T-cell (primary cell): ENCODE data around the gene GMPPA. TPM values are rescaled to one million over a fixed set of nuclear protein-coding genes. Genes with fewer than 3 reads are reported as not detected.

Source experiments
- ATAC-seq, 4 experiments: fragments of 200-7000 bp in 3 of 4; fragments of 150-1000 bp in 1 of 4; cut with Tn5 transposase; replicated peaks in 1 of 4; 1 replicate in 3 of 4; 2 replicates in 1 of 4; pipeline ENCODE4 v1.10.0; 2021; ENCODE audit warnings: moderate library complexity in 3 of 4, mild to moderate bottlenecking in 2 of 4, moderate number of reproducible peaks in 1 of 4
- CTCF ChIA-PET, 2 donors: fragments of 300-600 bp; sonication (Branson Sonifier 250); formaldehyde crosslinking; loops; one replicate each; lab custom pipeline; 2022; ENCODE audit warnings: antibody characterized with exemption in 2 of 2; lab: Charles Lee
- POLR2A ChIA-PET, 2 donors: fragments of 300-600 bp; sonication (Branson Sonifier 250); formaldehyde crosslinking; loops; one replicate each; lab custom pipeline; 2022; ENCODE audit warnings: antibody characterized with exemption in 2 of 2; lab: Charles Lee
- DNase-seq, 35 experiments: peaks; one replicate each; pipeline versions ENCODE4 v3.0.0 to v3.0.0-alpha.2; 2013 to 2023
- H3K27ac ChIP-seq: one replicate; pipeline ENCODE4 v1.5.1; 2013; ENCODE audit warnings: low read length
- H3K27me3 ChIP-seq, 2 experiments: replicated peaks in 1 of 2; 1 replicate in 1 of 2; 2 replicates in 1 of 2; pipeline versions ENCODE4 v1.6.1 to v1.7.0; 2013; ENCODE audit warnings: low read length in 1 of 2, mixed read lengths in 1 of 2; ENCODE audit not compliant: control insufficient read depth in 2 of 2, insufficient read depth in 2 of 2; ENCODE audit errors: extremely low read depth in 1 of 2
- H3K36me3 ChIP-seq, 2 donors: 1 replicate in 1 of 2; 2 replicates in 1 of 2; pipeline versions ENCODE4 v1.6.1 to v1.7.0; 2013; ENCODE audit warnings: low read length in 1 of 2; ENCODE audit not compliant: control insufficient read depth in 2 of 2, insufficient read depth in 1 of 2; ENCODE audit errors: extremely low read depth in 1 of 2
- H3K4me1 ChIP-seq, 2 experiments: 1 replicate in 1 of 2; 2 replicates in 1 of 2; pipeline versions ENCODE4 v1.6.1 to v1.7.0; 2013; ENCODE audit warnings: low read length in 2 of 2, mixed read lengths in 1 of 2; ENCODE audit not compliant: insufficient read depth in 2 of 2, control insufficient read depth in 1 of 2; ENCODE audit errors: extremely low read depth in 1 of 2
- H3K4me3 ChIP-seq, 2 donors: 1 replicate in 1 of 2; 2 replicates in 1 of 2; pipeline versions ENCODE4 v1.5.1 to v1.7.0; 2013; ENCODE audit warnings: mild to moderate bottlenecking in 2 of 2, low read length in 1 of 2, moderate library complexity in 1 of 2; ENCODE audit not compliant: control insufficient read depth in 1 of 2; ENCODE audit errors: extremely low read depth in 1 of 2
- H3K9me3 ChIP-seq: 2 replicates; pipeline ENCODE4 v1.7.0; 2013
- H3K27ac Mint-ChIP-seq, 2 donors: one replicate each; pipeline ENCODE4 v1.8.0; 2020 to 2021; ENCODE audit warnings: mild to moderate bottlenecking in 2 of 2, mixed read lengths in 2 of 2
- H3K27me3 Mint-ChIP-seq, 2 donors: one replicate each; pipeline ENCODE4 v1.8.0; 2021 to 2022; ENCODE audit warnings: mixed read lengths in 2 of 2
- H3K36me3 Mint-ChIP-seq: one replicate; pipeline ENCODE4 v1.8.0; 2021; ENCODE audit warnings: mixed read lengths
- H3K4me1 Mint-ChIP-seq, 3 donors: one replicate each; pipeline ENCODE4 v1.8.0; 2020 to 2022; ENCODE audit warnings: mixed read lengths in 3 of 3, mild to moderate bottlenecking in 1 of 3
- H3K4me3 Mint-ChIP-seq, 3 donors: one replicate each; pipeline ENCODE4 v1.8.0; 2020 to 2022; ENCODE audit warnings: mild to moderate bottlenecking in 3 of 3, mixed read lengths in 3 of 3, moderate library complexity in 3 of 3
- H3K9me3 Mint-ChIP-seq, 3 donors: one replicate each; pipeline ENCODE4 v1.8.0; 2020 to 2022; ENCODE audit warnings: mixed read lengths in 3 of 3
- WGBS: methylation state at CpG from one replicate; pipeline ENCODE4 v1.1.5; 2013; ENCODE audit warnings: missing lambda C conversion rate; ENCODE audit not compliant: insufficient coverage; 5-methylcytosine and 5-hydroxymethylcytosine counted together
- total RNA-seq, 35 experiments: library from RNA in 6 of 35; stranded (reverse) in 6 of 35; fragments of 120-200 nt in 1 of 35; gene quantifications; one replicate each; pipeline versions ENCODE4 v1.2.1 to v1.2.4 and lab custom pipeline; 2013 to 2026

The GMPPA gene
- total RNA-seq, 5 donors from 2014 or later (not counting 1 experiment from before 2014, with no cell fraction given): 20.6 to 47.7 (median 41.3) TPM

GRCh38 chr2:219477179-219477578 is 21.5 kb upstream of the GMPPA start:
- POLR2A ChIA-PET: interaction anchor here in 1 of 2 donors (0.7 kb wide), 1 partner anchor 59 kb away, joined by 3 read pairs; no protein-coding TSS in a partner anchor
- H3K4me3 ChIP-seq: no peak overlapping the region
- H3K4me1 ChIP-seq: no peaks in the 10 kb centered on the region
- no peak overlapping the region for H3K27ac Mint-ChIP-seq
- no peak for ATAC-seq
- H3K27ac ChIP-seq: no peak overlapping the region
- WGBS: 79% methylated on average over 13 of the region's 13 CpGs
- H3K4me3 Mint-ChIP-seq: no peak overlapping the region
- no peaks in the 10 kb centered on the region for H3K9me3 Mint-ChIP-seq
- H3K36me3 Mint-ChIP-seq: peaks cover 3% of the 10 kb centered on the region
- peaks cover 4 to 5% (median 4%) of the 10 kb centered on the region in 3 donors for H3K4me1 Mint-ChIP-seq
- H3K27me3 Mint-ChIP-seq: peaks cover 0 to 19% of the 10 kb centered on the region in 2 donors
- H3K9me3 ChIP-seq: no peaks in the 10 kb centered on the region
- CTCF ChIA-PET: no interaction called here
- H3K36me3 ChIP-seq: peaks cover 0 to 3% of the 10 kb centered on the region in 2 donors
- DNase-seq: no peak
- H3K27me3 ChIP-seq: peaks cover 4 to 53% of the 10 kb centered on the region in 2 experiments

- POLR2A ChIA-PET: interaction anchor here in 1 of 2 donors (0.5 kb wide), 1 partner anchor 21 kb away, joined by 3 read pairs; the partner anchor contains the start of gene GMPPA
- H3K36me3 Mint-ChIP-seq: peaks cover 3% of the 10 kb centered on the region
Measured at GRCh38 chr2:219477815-219478214, 20.9 kb upstream of the GMPPA start.

DNA sequence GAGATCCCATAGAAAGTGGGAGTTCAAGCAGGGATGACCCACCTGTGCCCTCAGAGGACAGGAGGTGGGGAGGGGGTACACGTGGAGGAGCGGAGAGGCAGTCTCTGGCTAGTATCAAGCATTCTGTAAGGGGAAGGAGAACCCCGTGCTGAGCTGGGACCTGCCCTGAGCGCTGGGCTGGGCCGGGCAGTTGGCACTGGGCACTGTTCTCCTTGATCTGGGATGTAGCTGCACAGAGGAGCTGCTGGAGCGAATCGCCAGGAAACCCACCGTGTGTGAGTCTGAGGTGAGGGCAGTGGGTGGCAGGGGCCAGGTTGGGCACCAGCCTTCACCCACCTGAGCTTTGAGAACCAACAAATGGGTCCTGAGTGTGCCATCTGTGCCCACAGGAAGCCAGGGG is 19.8 kb upstream of the GMPPA start:
- ChIA-PET POLR2A (no interaction called here), CTCF (interaction anchor here in 1 of 2 donors (0.5 kb wide), 1 partner anchor 1258 kb away, joined by 7 read pairs; no protein-coding TSS in a partner anchor)
- WGBS: 83% methylated on average over 6 of the region's 8 CpGs
- H3K27me3 ChIP-seq: peaks cover 4 to 57% of the 10 kb centered on the region in 2 experiments
- no peak overlapping the region for H3K4me3 ChIP-seq
- no peak overlapping the region for H3K27ac ChIP-seq
- peaks cover 7 to 24% of the 10 kb centered on the region in 2 donors for H3K27me3 Mint-ChIP-seq
- H3K4me1 ChIP-seq: peaks cover 0 to 4% of the 10 kb centered on the region in 2 experiments
- H3K4me1 Mint-ChIP-seq: peaks cover 5 to 6% (median 5%) of the 10 kb centered on the region in 3 donors
- no peaks in the 10 kb centered on the region for H3K36me3 ChIP-seq
- DNase-seq: no peak
- no peak for ATAC-seq
- no peak overlapping the region for H3K4me3 Mint-ChIP-seq
- peaks cover under 1% of the 10 kb centered on the region for H3K36me3 Mint-ChIP-seq
- H3K9me3 ChIP-seq: no peaks in the 10 kb centered on the region
- H3K27ac Mint-ChIP-seq: no peak overlapping the region
- H3K9me3 Mint-ChIP-seq: no peaks in the 10 kb centered on the region

More at GRCh38 chr2:219477815-219478214, 20.9 kb upstream of the GMPPA start:
- Histone ChIP-seq H3K27ac (no peak overlapping the region), H3K27me3 (peaks cover 4 to 55% of the 10 kb centered on the region in 2 experiments), H3K36me3 (peaks cover 0 to 3% of the 10 kb centered on the region in 2 donors), H3K4me1 (no peaks in the 10 kb centered on the region), H3K9me3 (no peaks in the 10 kb centered on the region), H3K4me3 (no peak overlapping the region)
- ATAC-seq (no peak), DNase-seq (no peak)
- Mint-ChIP-seq H3K27me3 (peaks cover 3 to 23% of the 10 kb centered on the region in 2 donors), H3K4me3 (no peak overlapping the region), H3K27ac (no peak overlapping the region), H3K9me3 (no peaks in the 10 kb centered on the region), H3K4me1 (peaks cover 4 to 5% (median 4%) of the 10 kb centered on the region in 3 donors)
- 92% methylated on average over 11 of the region's 15 CpGs for WGBS
- CTCF ChIA-PET: interaction anchor here in 1 of 2 donors (1.0 kb wide), 1 partner anchor 10 kb away, joined by 3 read pairs; no protein-coding TSS in a partner anchor

- Histone ChIP-seq H3K36me3 (no peaks in the 10 kb centered on the region), H3K27ac (no peak overlapping the region), H3K9me3 (no peaks in the 10 kb centered on the region), H3K4me3 (no peak overlapping the region), H3K27me3 (peaks cover 4 to 63% of the 10 kb centered on the region in 2 experiments), H3K4me1 (peaks cover 0 to 12% of the 10 kb centered on the region in 2 experiments)
- H3K4me3 Mint-ChIP-seq: no peak overlapping the region
- H3K27ac Mint-ChIP-seq: no peak overlapping the region
- H3K9me3 Mint-ChIP-seq: no peaks in the 10 kb centered on the region
- 87% methylated on average over 8 of the region's 8 CpGs for WGBS
- H3K36me3 Mint-ChIP-seq: no peaks in the 10 kb centered on the region
- ATAC-seq: no peak
- ChIA-PET CTCF (no interaction called here), POLR2A (no interaction called here)
- peaks cover 5 to 8% (median 8%) of the 10 kb centered on the region in 3 donors for H3K4me1 Mint-ChIP-seq
- no peak for DNase-seq
- H3K27me3 Mint-ChIP-seq: peaks cover 8 to 29% of the 10 kb centered on the region in 2 donors
Measured at GRCh38 chr2:219480004-219480403, 18.7 kb upstream of the GMPPA start.

DNA sequence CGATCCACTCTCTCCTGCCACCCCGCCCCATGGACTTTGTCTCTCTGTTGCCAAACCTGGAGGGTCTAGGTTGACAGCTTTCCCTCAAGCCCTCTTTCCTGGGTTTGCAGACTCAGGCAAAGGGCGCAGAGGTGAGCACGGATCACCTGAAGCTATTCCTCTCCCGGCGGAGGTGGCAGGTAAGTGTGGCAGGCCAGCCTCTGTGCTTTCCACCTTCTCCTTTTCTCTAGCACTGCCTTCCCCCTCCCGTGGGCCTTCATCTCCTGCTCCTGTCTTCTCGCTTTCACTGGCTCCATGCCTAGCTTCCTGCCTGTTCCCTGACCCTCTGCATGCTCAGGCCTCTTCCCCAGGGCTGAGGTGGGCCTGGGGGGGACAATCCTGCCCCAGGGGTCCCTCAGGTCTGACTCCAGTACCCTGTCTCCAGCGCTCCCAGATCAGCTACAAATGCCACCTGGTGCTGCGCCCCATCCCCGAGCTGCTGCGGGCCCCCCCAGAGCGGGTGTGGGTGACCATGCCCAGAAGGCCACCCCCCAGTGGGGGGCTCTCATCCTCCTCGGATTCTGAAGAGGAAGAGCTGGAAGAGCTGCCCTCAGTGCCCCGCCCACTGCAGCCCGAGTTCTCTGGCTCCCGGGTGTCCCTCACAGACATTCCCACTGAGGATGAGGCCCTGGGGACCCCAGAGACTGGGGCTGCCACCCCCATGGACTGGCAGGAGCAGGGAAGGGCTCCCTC is 15.9 kb upstream of the GMPPA start:
- 76% methylated on average over 15 of the region's 17 CpGs for WGBS
- Histone ChIP-seq H3K9me3 (no peaks in the 10 kb centered on the region), H3K27ac (no peak overlapping the region), H3K4me3 (no peak overlapping the region), H3K36me3 (no peaks in the 10 kb centered on the region), H3K4me1 (peaks cover 0 to 14% of the 10 kb centered on the region in 2 experiments), H3K27me3 (peaks cover 10 to 69% of the 10 kb centered on the region in 2 experiments)
- CTCF ChIA-PET: interaction anchor here (0.8 to 1.4 kb wide), 6 partner anchors 16 to 81 kb away, joined by 3 to 5 read pairs (median 3); partner anchors contain the start of gene GMPPA (in 1 of the 2)
- Mint-ChIP-seq H3K27me3 (peaks cover 24 to 51% of the 10 kb centered on the region in 2 donors), H3K4me1 (peaks cover 0 to 7% (median 7%) of the 10 kb centered on the region in 3 donors), H3K36me3 (no peaks in the 10 kb centered on the region), H3K27ac (no peak overlapping the region), H3K9me3 (no peaks in the 10 kb centered on the region), H3K4me3 (no peak overlapping the region)
- POLR2A ChIA-PET: no interaction called here
- ATAC-seq (no peak), DNase-seq (no peak)
